Muscle of leg (tissue), 11 donors: Measurements from ENCODE around the gene WASF1. TPM values are rescaled to one million over a fixed set of nuclear protein-coding genes. Genes with fewer than 3 reads are reported as not detected.

ENCODE experiments used
- DNase-seq: peaks from one replicate; pipeline ENCODE4 v3.0.0; 2013
- H3K27ac ChIP-seq: one replicate; pipeline ENCODE4 v1.5.1; 2013; ENCODE audit warnings: mild to moderate bottlenecking, low read length, control low read depth
- H3K27me3 ChIP-seq: one replicate; pipeline ENCODE4 v1.6.1; 2013; ENCODE audit warnings: low read length; ENCODE audit not compliant: control insufficient read depth, insufficient read depth
- H3K36me3 ChIP-seq: one replicate; pipeline ENCODE4 v1.6.1; 2013; ENCODE audit warnings: low read length; ENCODE audit not compliant: control insufficient read depth, insufficient read depth
- H3K4me1 ChIP-seq: one replicate; pipeline ENCODE4 v1.6.1; 2013; ENCODE audit warnings: low read length; ENCODE audit not compliant: control insufficient read depth, insufficient read depth
- H3K4me3 ChIP-seq: one replicate; pipeline ENCODE4 v1.5.1; 2013; ENCODE audit warnings: low read length, control low read depth
- H3K9me3 ChIP-seq: replicated peaks from 2 replicates; pipeline ENCODE4 v1.6.1; 2013; ENCODE audit warnings: low read depth, low read length; ENCODE audit not compliant: control insufficient read depth
- WGBS: methylation state at CpG from one replicate; pipeline ENCODE4 v1.1.5; 2013; ENCODE audit warnings: missing lambda C conversion rate; ENCODE audit not compliant: insufficient coverage; 5-methylcytosine and 5-hydroxymethylcytosine counted together
- polyA plus RNA-seq, 8 donors: library from polyadenylated mRNA; unstranded; fragments of 120-200 nt; gene quantifications; one replicate each; pipeline versions ENCODE4 v1.2.1 to v1.2.3, GENCODE V29; 2013; ENCODE audit warnings: inconsistent platforms in 1 of 8, low replicate concordance in 1 of 8; ENCODE audit not compliant: insufficient read length in 8 of 8, insufficient read depth in 1 of 8
- total RNA-seq: library from RNA; stranded (reverse); fragments of 120-200 nt; gene quantifications from one replicate; pipeline ENCODE4 v1.2.4, GENCODE V29; 2013

The WASF1 gene
- total and polyA plus RNA-seq, 9 donors, result 3.6 to 15.5 (median 9.8) TPM

GRCh38 chr6:110178626-110179405, 654 bp downstream of the WASF1 start:
- Histone ChIP-seq H3K4me3 (peak overlapping the region; percentile 86), H3K9me3 (no peaks in the 10 kb centered on the region), H3K27ac (no peak overlapping the region), H3K36me3 (peaks cover 4% of the 10 kb centered on the region), H3K4me1 (peaks cover 9% of the 10 kb centered on the region), H3K27me3 (no peaks in the 10 kb centered on the region)
- peak; percentile 80 for DNase-seq
- WGBS, result under 1% methylated on average over 60 of the region's 66 CpGs

DNA sequence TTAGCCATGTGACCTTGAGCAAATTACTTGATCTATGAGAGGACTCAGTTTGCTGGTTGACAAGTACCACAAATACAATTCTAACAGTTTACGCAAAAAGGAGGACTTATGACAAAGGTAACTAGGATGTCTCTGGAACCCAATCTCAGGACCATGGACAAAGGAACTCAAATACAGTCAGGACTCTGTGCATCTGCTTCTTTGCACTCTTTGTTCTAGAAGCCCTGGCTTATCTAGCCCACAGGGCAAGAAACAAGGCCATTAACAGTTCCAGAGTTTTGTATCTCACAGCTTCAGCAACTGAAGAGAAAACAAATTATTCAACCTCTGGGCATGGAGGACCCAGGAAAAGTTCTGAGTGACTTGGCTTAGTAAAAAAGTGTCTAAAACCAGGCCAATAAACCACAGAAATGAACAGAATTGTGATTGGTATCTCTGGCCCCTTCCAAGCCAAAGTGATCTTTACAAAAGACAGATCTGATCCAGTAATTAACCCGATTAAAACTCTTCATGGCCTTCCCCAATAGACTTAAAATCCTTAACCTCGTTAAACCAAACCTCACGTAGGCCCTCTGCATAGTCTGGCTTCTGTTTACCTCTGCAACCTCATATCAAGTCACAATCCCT, 5.9 kb downstream of the WASF1 start:
- 83% methylated on average over 4 of the region's 4 CpGs for WGBS
- H3K27me3 ChIP-seq, result no peaks in the 10 kb centered on the region
- H3K27ac ChIP-seq, result no peak overlapping the region
- H3K4me1 ChIP-seq, result no peaks in the 10 kb centered on the region
- no peak overlapping the region for H3K4me3 ChIP-seq
- H3K9me3 ChIP-seq, result no peaks in the 10 kb centered on the region
- no peak for DNase-seq
- H3K36me3 ChIP-seq, result no peaks in the 10 kb centered on the region

GRCh38 chr6:110170081-110170480, 9.4 kb downstream of the WASF1 start:
- Histone ChIP-seq H3K4me3 (no peak overlapping the region), H3K9me3 (no peaks in the 10 kb centered on the region), H3K27me3 (no peaks in the 10 kb centered on the region), H3K27ac (no peak overlapping the region), H3K4me1 (no peaks in the 10 kb centered on the region), H3K36me3 (no peaks in the 10 kb centered on the region)
- no CpG with 5 or more reads among the region's 2 CpGs for WGBS
- DNase-seq, result no peak

DNA sequence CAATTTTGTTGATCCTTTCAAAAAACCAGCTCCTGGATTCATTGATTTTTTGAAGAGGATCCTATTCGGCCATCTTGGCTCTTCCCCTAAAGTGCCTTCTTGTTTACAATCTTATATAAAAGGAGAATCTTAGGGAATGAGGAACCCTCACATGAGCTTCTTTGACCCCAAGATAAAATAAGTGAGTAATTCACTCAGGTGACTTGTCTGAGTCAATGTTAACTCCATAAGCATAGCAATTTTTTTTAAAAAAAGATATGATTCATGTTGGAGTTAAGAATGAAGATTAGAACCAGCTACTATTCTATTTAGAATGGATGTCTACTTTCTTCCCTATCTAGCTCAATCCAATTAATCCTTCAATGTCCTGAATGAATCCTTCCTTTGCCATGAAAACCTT, 21.0 kb downstream of the WASF1 start:
- Histone ChIP-seq H3K27ac (no peak overlapping the region), H3K9me3 (no peaks in the 10 kb centered on the region), H3K36me3 (no peaks in the 10 kb centered on the region), H3K4me3 (no peak overlapping the region), H3K27me3 (no peaks in the 10 kb centered on the region), H3K4me1 (no peaks in the 10 kb centered on the region)
- DNase-seq, result no peak
- no CpG with 5 or more reads among the region's 1 CpG for WGBS

DNA sequence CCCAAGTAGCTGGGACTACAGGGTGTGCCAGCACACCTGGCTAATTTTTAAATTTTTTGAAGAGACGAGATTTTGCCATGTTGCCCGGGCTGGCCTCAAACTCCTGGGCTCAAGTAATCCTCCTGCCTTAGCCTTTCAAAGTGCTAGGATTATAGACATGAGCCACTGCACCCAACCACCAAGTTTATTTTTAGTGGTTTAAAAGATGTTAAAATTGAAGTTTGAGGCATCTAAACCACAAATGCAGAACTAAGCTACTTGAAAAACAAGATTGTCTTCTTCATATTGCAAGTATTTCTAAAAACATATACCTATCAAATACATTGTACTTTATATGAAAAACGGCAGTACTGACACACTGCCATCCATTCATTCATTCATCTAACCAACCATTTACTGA, 31.6 kb downstream of the WASF1 start:
- no peak for DNase-seq
- Histone ChIP-seq H3K4me1 (no peaks in the 10 kb centered on the region), H3K36me3 (no peaks in the 10 kb centered on the region), H3K27me3 (no peaks in the 10 kb centered on the region), H3K9me3 (no peaks in the 10 kb centered on the region), H3K4me3 (no peak overlapping the region), H3K27ac (no peak overlapping the region)
- 80% methylated on average over 1 of the region's 3 CpGs for whole genome bisulfite sequencing

- Histone ChIP-seq H3K27ac (no peak overlapping the region), H3K4me3 (no peak overlapping the region), H3K4me1 (no peaks in the 10 kb centered on the region), H3K27me3 (no peaks in the 10 kb centered on the region), H3K36me3 (no peaks in the 10 kb centered on the region), H3K9me3 (peaks cover 14% of the 10 kb centered on the region)
- no peak for DNase-seq
- 67% methylated on average over 1 of the region's 2 CpGs for WGBS
Observed at GRCh38 chr6:110140650-110141049, 38.8 kb downstream of the WASF1 start.

DNA sequence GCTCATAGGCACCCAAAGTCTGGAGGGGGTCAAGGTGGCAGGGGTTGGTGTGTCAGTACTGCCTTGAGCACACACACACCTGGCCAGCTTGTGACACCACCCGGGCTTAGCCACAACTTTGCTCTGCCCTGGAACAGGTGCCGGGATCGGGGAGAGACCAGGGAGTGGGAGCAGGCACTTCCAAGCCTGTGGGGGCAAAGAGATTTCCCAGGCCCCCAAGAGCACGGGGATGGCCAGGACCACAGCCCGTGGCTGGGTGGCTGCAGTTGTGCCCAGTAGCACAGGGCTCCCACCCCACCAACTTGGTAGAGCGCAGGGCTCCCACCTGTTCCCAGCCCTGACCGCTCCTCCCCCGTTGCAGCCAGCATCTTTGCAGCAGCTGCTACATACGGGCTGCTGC, 40.4 kb downstream of the WASF1 start:
- no peak overlapping the region for H3K4me3 ChIP-seq
- no peaks in the 10 kb centered on the region for H3K4me1 ChIP-seq
- DNase-seq, result no peak
- no peak overlapping the region for H3K27ac ChIP-seq
- no peaks in the 10 kb centered on the region for H3K36me3 ChIP-seq
- no peaks in the 10 kb centered on the region for H3K27me3 ChIP-seq
- 99% methylated on average over 9 of the region's 9 CpGs for WGBS
- peaks cover 14% of the 10 kb centered on the region for H3K9me3 ChIP-seq

DNA sequence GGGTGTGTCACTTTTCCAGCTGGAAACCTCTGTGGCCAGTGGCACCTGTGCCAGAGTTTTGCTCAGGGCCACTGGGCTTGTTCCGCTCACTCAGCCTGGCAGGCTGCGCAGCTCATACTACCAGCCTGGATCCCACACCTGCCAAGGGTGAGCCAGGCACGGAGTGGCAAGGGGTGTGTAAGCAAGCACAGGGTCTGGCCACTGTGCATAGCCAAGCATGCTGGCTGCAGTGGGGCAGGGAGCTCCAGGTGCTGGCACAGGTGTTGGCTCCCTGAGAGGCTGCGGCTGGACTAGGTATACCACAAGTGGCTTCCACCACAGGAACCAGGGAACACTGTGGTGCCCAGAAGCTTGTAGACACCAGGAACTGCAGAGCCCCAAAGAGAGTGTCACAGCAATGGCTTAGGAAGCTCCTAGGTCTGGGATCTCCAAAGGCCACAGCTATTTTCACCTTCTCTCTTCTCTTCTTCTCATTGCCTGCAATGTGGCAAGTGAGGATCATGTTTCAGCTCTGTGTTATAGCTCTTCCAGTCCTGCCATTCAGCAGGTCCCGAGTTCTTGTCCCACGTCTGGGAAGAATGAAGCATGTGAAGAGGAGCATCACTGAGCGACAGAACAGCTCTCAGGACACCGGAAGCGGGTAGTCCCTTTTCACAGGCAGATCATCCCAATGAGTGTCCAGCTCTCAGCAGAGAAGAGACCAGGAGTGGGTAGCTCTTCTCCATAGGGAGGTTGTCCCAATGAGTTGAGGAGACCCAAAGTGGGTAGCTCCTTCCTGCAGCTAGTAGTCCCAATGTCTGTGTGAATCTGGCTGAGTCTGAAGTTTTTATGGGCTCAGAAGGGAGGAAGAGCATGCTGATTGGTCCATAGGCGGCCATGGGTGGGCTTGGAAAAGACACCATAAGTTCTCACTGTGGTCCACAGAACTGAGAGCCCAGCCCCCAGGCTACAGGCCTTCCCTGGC, 41.3 kb downstream of the WASF1 start:
- Histone ChIP-seq H3K27me3 (no peaks in the 10 kb centered on the region), H3K4me1 (no peaks in the 10 kb centered on the region), H3K27ac (no peak overlapping the region), H3K4me3 (no peak overlapping the region), H3K9me3 (peaks cover 14% of the 10 kb centered on the region), H3K36me3 (no peaks in the 10 kb centered on the region)
- WGBS, result 96% methylated on average over 10 of the region's 10 CpGs
- no peak for DNase-seq

- no peak overlapping the region for H3K27ac ChIP-seq
- H3K36me3 ChIP-seq, result no peaks in the 10 kb centered on the region
- H3K27me3 ChIP-seq, result no peaks in the 10 kb centered on the region
- no peak for DNase-seq
- no peaks in the 10 kb centered on the region for H3K4me1 ChIP-seq
- no peak overlapping the region for H3K4me3 ChIP-seq
- H3K9me3 ChIP-seq, result no peaks in the 10 kb centered on the region
Observed at GRCh38 chr6:110130362-110130761, 49.1 kb downstream of the WASF1 start.

- H3K9me3 ChIP-seq, result no peaks in the 10 kb centered on the region
- no peaks in the 10 kb centered on the region for H3K36me3 ChIP-seq
- 63% methylated on average over 2 of the region's 4 CpGs for WGBS
- H3K27me3 ChIP-seq, result no peaks in the 10 kb centered on the region
- no peaks in the 10 kb centered on the region for H3K4me1 ChIP-seq
- H3K4me3 ChIP-seq, result no peak overlapping the region
- H3K27ac ChIP-seq, result no peak overlapping the region
- DNase-seq, result no peak
Observed at GRCh38 chr6:110128418-110128817, 51.1 kb downstream of the WASF1 start.
